Stimulated activated CD4-positive, alpha-beta T cell treated with anti-CD3 and anti-CD28 coated beads, Interleukin-12 subunit alpha, Interleukin-12 subunit beta, amount 100 ng/mL, for 24 hours (primary cell): ENCODE data around the gene HGF.
"Not testable (repeated sequence)": the region's sequence is repeated elsewhere in the genome, so short reads cannot be mapped to it uniquely, and the experiment has no call there.

Experiments used
- DNase-seq, 2 experiments: peaks; one replicate each; pipeline ENCODE4 v3.0.0-alpha.2; 2020; ENCODE audit warnings: low read depth in 2 of 2

Gene HGF

DNA sequence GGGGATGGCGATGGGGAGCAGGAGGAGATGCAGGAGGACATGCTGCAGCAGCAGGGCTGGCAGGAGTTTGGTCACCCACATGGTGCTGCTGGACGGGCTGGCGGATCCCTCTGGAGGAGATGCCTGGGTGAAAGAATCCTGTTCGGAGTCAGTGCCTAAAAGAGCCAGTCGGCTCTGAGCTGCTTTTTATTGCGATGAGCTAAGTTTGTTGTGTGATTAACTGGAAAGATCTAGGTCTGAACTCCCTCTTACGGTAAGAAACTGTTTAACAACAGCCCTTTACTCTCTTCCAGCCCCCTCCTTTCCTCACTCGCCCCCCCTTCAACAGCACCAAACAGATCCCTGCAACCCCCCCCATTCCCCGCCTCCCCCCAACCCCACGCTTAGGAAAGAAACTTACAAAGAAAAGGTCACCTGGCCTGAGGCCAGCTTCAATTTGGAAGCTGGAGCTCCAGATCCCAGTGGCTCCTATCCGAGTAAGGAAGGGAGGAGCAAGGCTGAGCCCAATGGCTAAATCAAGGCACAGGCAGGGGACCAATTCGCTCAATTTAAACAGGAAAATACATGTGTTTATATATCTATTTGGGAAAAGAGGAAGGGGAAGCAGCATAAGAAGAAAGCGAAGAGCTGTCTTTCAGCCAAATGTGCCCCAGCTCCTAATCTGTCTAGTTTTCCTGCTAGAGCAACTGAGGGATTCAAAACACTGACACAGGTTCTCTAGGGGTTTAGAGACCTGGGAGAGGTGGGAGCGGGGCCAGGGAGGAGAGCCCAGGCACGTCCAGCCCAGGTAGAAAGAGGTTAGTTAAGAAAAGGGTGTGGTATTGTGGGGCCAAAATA, at the start of gene HGF:
Gene HGF, minus strand, starts transcription at position 157 of the 837 bp plus-strand sequence. Its CDS starts 76 bp downstream, at position 81.
- no peak for DNase-seq

DNA sequence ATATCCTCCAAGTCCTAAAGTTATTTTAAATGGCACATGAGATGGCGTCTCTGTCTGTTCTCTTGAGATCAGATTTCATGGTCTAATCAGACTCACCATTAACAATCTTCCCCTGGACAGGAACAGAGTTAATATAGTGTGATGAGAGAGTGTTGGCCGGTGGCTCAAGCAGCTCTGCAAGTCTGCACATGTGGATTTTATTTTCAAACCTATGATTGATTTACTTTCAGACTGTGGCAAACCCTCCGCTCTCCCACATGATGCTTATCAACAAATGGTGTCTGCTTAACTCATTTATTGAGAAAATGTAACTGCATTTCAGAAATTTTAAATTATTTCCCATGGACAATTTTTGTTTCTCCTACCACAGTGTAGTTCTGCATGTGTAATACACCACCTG, 46.5 kb upstream of the HGF start:
- DNase-seq = no peak

DNA sequence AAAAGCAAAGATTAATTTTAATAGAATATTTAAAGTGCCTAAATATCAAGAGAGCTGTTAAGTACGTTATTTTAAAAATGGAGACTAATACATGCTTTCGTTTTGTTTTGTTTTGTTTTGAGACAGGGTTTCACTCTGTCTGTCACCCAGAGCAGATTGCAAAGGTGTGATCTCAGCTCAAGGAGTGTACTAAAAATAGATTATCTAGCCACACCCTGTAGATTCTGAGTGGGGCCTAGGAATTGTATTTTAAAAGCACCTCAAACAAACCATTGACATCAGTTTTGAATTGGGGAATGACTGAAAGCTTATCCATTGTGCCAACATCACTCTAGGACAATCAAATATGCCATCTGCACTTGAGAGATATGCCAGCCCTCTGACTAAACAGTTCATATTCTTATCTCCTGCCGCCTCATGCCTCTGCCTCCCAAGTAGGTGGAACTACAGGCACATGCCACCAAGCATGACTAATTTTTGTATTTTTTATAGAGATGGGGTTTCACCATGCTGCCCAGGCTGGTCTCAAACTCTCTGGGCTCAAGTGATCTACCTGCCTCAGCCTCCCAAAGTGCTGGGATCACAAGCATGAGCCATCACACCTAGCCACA, 43.1 kb upstream of the HGF start:
- DNase-seq = not testable (repeated sequence)

DNA sequence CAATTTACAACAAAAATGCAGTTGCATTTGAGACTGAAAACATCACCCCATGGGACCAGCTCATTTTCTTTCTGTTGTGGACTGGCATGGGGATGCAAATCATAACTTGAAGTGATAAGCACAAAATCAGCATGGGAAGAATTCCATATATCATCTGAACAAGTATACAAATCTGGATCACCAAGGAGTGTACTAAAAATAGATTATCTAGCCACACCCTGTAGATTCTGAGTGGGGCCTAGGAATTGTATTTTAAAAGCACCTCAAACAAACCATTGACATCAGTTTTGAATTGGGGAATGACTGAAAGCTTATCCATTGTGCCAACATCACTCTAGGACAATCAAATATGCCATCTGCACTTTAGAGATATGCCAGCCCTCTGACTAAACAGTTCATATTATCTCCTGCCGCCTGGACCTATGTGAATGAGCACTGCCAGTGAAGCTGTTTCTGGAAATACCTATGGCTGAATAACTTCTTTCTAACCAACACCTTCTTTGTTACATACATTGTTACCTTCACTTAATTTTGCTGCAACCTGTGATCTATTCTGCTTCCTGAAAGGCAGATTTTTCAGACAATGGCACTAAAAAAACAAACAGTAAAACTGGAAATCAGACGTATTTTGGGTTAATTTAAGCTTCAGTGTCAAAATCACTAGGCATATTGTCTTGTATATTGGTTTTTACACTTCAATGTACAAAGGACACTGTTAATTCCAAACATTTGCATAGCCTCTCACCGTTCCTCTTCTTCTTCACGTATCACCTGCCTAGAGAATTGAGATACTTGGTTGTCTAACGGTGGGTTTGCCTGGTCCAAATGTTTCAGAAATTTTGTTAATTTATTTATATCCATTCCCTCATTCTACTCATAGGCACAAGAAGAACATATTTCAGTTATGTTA, 42.4 kb upstream of the HGF start:
- DNase-seq = no peak

DNA sequence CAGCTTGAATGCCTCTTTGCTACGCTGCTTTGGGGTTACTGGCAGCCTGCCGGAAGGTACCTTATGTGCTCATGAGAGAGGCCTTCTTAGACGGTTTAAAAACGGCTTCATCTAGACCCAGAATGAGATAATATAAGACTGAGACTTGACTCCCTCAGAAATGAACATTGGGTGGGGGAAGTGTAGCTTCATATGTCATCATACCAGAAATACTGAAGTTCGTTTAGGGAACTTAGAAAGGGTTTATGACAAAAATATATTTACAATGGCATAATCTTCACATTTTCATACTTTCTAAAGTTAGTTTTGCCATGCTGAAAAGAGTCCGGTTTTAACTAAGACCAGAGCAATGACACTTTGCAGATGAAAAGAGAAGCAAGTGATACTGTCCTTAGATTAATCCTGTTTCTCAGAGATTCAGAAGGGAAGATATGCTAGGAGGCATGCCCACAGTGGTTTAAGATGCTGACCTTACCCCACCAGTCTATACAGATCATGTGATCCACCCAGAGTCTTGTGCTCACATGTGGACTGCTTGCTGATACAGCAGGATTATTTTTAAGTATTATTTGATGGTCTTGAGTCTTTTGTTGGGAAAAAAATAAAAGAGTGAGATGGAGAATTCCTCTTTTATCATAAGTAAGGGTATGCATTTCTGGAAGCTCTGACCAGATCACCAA, 40.8 kb upstream of the HGF start:
- no peak for DNase-seq

DNA sequence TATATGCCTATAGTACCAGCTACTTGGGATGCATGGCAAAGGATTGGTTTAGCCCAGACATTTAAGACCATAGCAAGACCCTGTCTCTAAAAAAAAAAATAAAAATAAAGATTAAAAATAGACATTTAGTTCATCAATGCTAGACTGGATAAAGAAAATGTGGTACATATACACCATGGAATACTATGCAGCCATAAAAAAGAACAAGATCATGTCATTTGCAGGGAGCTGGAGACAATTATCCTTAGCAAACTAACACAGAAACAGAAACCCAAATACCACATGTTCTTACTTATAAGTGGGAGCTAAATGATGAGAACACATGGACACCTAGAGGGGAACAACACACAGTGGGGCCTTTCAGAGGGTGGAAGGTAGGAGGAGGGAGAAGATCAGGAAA, 38.5 kb upstream of the HGF start:
- not testable (repeated sequence) for DNase-seq

DNA sequence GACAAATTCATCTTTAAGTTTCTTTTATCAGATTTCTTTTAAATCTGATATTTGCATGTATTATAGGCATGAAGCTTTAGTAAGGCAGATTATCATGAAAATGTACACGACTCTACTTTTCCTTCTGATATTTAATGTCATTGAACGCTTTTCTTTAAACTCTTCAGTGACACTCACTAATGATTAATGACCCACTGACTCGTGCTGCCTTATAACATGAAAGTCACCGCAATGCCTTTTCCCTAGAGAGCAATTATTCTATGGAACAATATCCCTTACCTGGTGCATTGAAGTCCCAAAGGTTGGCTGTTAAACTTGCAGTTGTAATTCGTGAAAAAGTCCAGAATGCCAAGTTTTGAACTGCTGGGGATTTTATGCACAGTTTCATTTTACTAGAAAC, 33.4 kb upstream of the HGF start:
- DNase-seq = no peak

DNA sequence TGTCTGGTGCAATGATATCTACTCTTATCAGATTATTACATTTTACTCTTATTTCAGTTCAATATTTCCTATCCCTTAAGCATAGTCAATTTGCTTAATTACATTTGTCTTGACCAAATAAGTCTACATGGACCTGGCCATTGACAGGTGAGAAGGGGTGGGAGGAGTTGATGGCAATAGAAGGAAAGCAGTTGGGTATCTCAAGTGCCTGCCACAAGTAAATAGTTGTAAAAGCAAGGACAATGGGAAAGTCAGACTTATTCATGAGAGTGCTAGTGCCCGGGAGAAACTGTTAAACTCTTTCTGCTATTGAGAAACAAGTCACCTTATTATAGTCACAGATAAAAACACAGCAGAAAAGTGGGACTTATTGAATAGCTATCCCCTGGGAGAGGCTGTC, 32.4 kb upstream of the HGF start:
- no peak for DNase-seq

DNA sequence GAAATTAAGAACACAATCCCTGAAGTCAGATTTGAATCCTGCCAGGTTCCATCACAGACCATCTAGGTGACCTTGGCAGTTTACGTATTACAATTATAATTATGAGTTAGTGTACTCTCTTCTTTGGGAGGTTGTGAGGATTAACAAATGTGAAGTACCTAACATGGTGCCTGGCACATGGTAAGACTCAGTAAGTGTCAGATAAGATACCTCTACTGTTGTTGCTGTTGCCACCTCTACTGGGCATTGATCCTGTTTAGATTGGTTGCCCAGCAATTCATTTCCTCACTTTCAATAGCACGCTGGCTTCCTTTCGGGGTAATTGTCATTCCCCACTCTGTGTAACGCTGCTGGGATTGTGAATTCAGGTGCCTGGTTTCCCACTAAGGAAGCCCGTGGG, 31.7 kb upstream of the HGF start:
- DNase-seq = no peak

DNA sequence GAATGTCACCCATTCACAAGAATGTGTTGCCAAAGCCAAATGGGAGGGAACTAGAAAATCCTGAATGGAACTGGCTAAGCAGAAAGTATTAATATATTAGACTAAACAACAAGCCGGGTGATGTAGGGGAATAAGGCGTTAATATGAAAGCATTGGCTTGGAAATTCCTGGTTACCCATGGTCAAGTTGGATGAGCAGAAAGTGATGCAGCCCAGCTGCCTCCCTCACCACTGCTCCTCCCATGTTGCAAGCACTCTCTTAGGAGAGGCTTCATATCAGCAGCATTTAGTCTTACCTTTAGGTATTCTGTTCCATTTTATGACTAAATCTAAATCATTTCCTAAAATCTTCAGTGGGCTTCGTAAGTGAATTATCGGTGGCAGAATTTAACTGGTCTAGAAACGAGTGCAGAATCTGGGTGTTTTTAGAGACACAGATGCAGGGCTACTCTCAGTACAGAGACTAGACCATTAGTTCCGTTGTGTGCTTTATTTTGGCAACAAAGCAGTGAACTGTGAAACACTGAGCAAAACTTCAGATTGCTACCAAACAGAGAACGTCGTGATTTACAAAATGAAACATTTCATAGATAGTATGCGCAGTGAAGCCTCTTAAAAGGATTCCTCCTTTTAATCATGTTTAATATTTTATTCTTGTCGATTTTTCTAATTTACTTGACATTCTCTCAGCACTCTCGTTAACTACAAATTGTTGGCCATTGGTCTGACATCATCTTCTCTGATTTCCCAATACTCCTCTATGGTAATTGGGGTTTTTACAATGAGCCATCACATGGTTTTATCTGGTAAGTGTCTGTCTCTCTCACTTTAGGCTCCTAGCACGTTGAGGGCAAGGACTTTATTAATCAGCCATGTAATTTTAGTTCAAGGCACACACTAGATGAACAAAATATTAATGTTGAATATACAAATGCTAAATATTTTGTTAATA, 22.0 kb upstream of the HGF start:
- no peak for DNase-seq

DNA sequence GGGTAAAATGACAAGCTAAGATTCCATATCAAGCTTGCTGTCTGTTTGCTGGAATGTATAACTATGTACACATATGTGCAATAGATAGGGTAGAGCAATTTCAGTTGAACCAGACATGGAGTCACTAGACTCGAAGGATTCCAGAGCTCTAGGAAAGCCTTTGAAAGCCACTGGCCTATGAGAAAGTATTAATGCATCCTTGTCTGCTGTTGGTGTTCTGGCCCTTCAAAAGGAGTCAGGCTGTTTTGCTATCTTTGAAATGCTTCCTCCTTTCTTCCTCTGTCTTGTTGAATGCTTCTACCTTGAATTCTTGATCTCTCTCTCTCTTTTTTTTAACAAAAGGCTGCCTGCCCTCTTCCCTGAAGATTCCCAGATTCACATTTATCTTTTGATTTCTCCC, 20.8 kb upstream of the HGF start:
- DNase-seq = no peak

DNA sequence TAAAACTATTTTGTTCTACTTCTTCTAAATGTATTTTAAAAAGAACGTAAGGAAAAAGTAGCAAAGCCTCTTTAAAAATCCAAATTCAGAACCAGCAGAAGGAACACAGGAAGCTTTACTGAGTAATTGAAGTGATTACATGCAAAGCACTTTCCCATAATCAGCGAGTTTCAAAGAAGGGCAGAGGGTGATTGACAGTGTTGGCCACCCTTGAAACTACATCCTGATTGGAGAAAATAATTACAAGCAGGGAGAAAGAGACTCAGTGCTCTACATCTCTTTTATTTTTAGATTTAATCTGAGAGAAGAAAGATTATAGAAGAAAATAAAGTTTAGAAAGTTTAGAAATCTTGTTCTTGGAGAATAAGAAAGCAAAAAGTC, 20.3 kb upstream of the HGF start:
- DNase-seq = no peak

DNA sequence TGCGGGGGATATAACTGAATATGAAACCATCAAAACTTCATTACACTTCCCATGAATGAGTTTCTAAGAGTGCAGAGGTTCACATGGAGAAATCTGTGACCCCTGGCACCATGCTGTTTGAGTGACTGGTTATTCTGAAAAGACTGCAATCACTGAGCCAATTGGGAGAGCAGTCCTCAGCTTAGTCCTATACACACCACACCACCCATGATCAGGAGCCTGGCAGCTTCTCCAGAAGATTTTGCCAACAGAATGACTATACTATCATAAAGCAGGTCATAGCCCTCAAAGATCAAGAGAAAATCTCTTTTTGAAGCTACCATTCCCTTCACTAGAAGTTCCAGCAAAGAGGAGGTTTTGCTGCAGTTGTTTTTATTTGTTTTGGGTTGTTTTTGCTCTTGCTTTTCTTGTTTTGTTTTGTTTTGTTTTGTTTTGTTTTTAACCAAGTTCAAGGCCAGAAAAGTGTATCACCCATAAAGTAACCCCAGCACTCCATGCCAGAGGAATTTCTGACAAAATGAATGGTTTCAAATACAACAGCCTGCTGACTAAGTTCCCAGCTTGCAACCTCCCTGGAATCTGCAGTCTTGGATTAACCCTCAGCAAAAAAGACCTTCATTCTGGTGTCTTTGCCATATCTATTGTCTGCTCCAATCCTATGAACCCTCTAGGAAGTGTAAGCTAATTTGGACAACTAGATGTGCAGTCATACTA, 19.7 kb upstream of the HGF start:
- no peak for DNase-seq

DNA sequence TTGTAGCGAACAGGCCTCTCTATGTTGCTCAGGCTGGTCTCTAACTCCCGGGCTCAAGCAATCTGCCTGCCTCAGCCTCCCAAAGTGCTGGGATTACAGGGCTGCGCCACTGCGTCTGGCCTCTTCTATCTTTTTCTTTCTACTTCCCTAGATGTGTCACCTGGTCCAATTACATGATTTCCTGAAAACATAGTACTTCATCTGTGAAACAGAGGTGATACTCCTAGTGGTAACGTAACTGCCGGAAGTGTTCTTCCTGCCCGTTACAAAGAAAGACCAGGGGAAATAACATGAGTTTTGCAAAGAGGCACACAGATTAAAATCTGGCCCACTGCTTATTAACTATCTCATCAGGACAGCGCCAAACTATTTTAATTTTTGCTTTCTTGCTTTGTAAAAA, 18.4 kb upstream of the HGF start:
- no peak for DNase-seq

DNA sequence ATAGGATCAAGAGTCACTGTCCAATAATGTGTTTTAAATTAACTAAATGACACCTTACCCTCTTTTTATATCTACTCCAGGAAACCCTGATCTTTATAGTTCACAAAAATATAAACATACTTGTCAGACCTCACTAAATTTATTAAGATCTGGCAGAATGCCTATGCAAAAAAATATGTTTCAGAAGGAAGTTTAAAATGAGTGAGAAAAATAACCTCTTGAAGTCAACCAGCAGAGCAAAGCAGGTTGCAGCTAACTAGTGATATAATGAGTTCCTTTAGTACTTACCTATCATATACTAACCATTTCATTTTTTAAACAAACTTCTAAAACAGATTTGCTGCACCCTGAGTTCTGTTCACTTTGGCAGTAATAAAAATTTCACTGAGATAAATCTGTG, 14.0 kb upstream of the HGF start:
- no peak for DNase-seq

DNA sequence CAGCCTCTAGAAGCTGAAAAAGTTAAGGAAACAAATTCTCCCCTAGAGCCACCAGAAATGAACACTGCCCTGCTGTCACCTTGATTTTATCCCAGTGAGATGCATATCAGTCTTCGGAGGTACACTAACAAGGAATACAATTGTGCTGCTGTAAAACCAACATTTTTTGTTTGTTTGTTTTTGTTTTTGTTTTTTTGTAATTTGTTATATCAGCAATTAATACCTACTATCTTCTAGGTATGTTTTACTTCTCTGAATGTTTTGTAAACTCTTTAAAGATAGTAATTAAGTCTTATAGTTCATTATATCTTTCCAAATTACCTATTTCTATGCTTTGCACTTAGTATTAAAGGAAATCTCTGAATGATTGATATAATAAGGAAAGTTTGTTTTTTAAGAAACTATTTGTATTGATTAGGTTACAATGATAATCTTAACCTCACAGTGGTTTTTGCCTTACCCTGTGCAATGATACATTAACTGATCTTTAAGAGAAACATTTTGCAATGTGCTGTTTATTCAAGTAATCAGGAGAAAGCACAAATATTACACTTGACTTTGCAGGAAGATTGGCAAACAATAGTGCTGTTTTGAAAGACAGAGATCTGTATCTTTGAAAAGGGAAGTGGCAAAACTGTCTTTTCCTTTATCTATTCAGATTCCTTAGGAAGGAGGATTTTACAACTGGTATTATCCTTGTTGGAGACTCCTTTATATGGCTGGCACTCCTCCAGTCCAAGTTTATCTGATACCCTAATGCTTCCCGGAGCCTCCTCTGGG, 11.3 kb upstream of the HGF start:
- DNase-seq = no peak

DNA sequence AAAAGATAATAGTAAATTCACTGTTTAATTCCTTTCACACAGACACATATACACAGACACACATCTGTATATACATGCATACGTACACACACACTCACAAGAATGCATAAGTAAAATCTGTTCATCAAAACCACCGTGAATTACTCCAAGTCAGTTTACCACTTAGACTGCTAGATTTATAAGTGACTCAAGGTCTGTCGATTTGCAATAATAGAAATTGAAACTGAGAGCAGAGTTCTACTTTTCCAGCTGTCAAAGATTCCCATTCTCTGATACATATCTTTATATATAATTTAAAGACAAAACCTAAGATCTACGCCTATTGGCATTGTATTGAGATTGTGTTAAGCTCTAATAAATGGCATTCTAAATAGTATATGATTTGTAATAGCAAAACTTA, 9.9 kb upstream of the HGF start:
- DNase-seq = no peak

DNA sequence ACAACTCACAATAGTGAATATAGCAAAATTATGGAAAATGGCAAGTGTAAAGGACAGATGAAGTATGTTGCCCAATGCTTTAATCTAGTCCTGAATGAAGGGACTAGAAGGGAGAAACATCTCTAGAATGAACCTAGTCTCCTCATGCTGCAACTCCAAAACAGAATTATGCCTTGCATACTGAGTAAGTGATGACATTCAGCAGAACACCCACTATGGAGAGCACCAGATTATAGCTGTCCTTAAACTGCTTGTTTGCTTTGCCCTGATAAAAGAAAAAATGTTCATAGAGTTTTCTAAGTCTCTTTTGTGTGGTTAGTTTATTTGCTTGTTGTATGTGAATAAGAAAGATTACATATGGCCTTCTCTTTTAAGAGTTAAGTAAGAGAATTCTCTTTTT, 7.8 kb upstream of the HGF start:
- no peak for DNase-seq

DNA sequence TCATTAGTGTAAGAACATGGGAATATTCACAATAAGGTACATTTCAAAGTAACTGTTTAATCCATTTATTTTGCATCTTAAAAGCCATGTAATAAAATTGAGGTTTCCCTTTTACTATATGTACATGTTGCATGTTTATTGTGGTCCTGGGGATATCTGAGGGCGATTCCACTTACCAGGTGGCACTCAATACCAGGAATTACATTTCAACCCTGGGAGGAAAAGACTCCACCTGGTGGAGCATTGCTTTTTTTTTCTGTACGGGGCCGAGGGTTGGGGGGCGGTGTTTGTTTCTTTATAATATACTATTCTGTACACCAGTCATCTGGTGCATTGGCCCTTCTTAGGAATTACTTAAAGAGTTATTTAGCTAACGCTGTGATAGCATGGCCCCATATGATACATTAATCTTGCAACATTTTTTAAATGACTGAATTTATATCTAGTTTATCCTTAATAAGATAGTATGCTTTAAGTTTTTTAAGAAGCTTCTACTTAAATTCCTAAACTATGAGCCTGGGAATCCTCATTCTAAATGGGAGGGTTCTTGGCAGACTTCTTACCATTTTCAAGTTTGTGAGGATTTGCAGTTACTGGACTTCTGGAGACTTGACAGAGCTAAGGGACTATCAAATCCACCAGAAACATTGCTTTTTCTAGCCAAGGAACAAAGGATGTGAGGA, 7.2 kb upstream of the HGF start:
- no peak for DNase-seq
